Stimulated activated memory B cell treated with anti-CD40 and anti-IgM and Interleukin-4, amounts not matched to agents 10 μg/mL and 1 μg/mL and 100 μg/mL, for 72 hours (primary cell): Measurements from ENCODE around the gene C6orf58.
"Not testable (repeated sequence)": the region's sequence is repeated elsewhere in the genome, so short reads cannot be mapped to it uniquely, and the experiment has no call there.

ENCODE experiments used
- ATAC-seq: fragments of 150-1000 bp; cut with Tn5 transposase; 2 replicates; pipeline ENCODE4 v1.10.0; 2021
- H3K27ac Mint-ChIP-seq: one replicate; pipeline ENCODE4 v1.8.0; 2022; ENCODE audit warnings: mild to moderate bottlenecking, mixed read lengths
- H3K27me3 Mint-ChIP-seq: one replicate; pipeline ENCODE4 v1.8.0; 2022; ENCODE audit warnings: mixed read lengths
- H3K36me3 Mint-ChIP-seq: one replicate; pipeline ENCODE4 v1.8.0; 2022; ENCODE audit warnings: mixed read lengths
- H3K4me1 Mint-ChIP-seq: one replicate; pipeline ENCODE4 v1.8.0; 2022; ENCODE audit warnings: mixed read lengths
- H3K4me3 Mint-ChIP-seq: one replicate; pipeline ENCODE4 v1.8.0; 2022; ENCODE audit warnings: mild to moderate bottlenecking, moderate library complexity, mixed read lengths
- H3K9me3 Mint-ChIP-seq: one replicate; pipeline ENCODE4 v1.8.0; 2022; ENCODE audit warnings: mixed read lengths

C6orf58 gene

GRCh38 chr6:127581576-127581975, 4.6 kb downstream of the C6orf58 start:
- H3K4me1 Mint-ChIP-seq = no peaks in the 10 kb centered on the region
- no peak overlapping the region for H3K27ac Mint-ChIP-seq
- H3K4me3 Mint-ChIP-seq = no peak overlapping the region
- H3K27me3 Mint-ChIP-seq = no peaks in the 10 kb centered on the region
- no peak for ATAC-seq
- no peaks in the 10 kb centered on the region for H3K9me3 Mint-ChIP-seq
- no peaks in the 10 kb centered on the region for H3K36me3 Mint-ChIP-seq

GRCh38 chr6:127582777-127583462, 5.9 kb downstream of the C6orf58 start:
- no peaks in the 10 kb centered on the region for H3K36me3 Mint-ChIP-seq
- H3K4me3 Mint-ChIP-seq = no peak overlapping the region
- H3K9me3 Mint-ChIP-seq = no peaks in the 10 kb centered on the region
- no peak for ATAC-seq
- H3K4me1 Mint-ChIP-seq = no peaks in the 10 kb centered on the region
- H3K27ac Mint-ChIP-seq = no peak overlapping the region
- no peaks in the 10 kb centered on the region for H3K27me3 Mint-ChIP-seq

DNA sequence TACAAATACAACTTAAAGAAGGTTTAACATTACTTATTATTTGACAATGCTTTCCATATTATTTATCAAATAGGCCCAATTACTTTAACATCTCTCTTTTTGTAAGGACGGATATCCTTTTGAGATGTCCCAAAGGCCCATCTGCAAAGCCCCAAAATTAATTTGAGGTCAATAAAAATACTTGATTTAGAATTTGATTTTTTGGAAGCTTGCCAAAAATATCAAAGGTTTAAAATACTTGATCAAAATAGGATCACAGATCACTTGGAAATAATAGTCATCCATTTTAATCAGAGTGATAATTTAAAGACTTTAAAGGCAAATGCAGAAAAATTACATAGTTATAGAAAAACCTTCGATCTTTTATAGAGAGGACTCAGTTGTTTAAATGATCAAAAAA, 8.1 kb downstream of the C6orf58 start:
- Mint-ChIP-seq H3K9me3 (no peaks in the 10 kb centered on the region), H3K36me3 (no peaks in the 10 kb centered on the region), H3K27ac (no peak overlapping the region), H3K27me3 (no peaks in the 10 kb centered on the region), H3K4me1 (no peaks in the 10 kb centered on the region), H3K4me3 (no peak overlapping the region)
- ATAC-seq = no peak

- Mint-ChIP-seq H3K4me1 (no peaks in the 10 kb centered on the region), H3K36me3 (no peaks in the 10 kb centered on the region), H3K27me3 (no peaks in the 10 kb centered on the region), H3K9me3 (no peaks in the 10 kb centered on the region), H3K27ac (no peak overlapping the region), H3K4me3 (no peak overlapping the region)
- ATAC-seq = no peak
Observed at GRCh38 chr6:127586372-127586771, 9.4 kb downstream of the C6orf58 start.

DNA sequence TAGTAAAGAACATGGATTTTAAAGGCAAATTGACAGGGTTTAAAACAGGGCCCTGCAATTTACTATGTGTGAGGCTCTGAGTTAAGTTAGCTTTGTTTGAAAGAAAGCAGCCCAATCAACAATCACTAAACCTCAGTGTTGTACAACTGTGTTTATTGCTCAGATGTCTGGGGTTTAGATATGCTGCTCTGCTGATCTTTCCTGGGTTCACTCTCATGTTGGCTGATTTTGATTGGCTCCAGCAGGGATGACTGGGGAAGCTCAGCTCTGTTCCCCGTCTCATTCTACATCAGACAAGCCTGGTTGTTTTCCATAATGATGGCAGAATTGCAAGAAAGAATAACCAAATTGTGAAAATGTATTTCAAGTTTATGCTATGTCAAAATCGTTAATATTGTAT, 10.9 kb downstream of the C6orf58 start:
- Mint-ChIP-seq H3K4me1 (no peaks in the 10 kb centered on the region), H3K4me3 (no peak overlapping the region), H3K9me3 (no peaks in the 10 kb centered on the region), H3K27ac (no peak overlapping the region), H3K27me3 (no peaks in the 10 kb centered on the region), H3K36me3 (no peaks in the 10 kb centered on the region)
- ATAC-seq = no peak

DNA sequence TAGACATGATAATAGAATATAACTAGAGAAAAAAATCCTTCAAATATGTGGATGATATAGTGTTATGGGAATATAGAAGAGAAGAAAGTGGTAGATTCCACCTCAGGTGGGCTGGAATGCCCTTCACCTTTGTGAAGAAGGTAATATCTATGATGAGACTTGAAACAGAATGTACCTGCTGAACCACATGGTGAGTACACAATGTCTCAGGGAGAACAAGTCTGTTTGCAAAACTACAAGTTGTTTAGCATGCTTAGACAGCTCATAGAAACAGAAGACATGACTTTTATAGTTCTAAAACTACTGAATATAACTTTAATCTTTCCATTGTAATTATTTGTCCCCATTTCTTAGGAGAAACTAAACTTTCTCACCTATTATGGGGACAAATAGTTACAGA, 12.2 kb downstream of the C6orf58 start:
- no peaks in the 10 kb centered on the region for H3K9me3 Mint-ChIP-seq
- H3K36me3 Mint-ChIP-seq = no peaks in the 10 kb centered on the region
- ATAC-seq = no peak
- no peak overlapping the region for H3K4me3 Mint-ChIP-seq
- H3K4me1 Mint-ChIP-seq = no peaks in the 10 kb centered on the region
- no peaks in the 10 kb centered on the region for H3K27me3 Mint-ChIP-seq
- no peak overlapping the region for H3K27ac Mint-ChIP-seq

GRCh38 chr6:127590344-127590743, 13.4 kb downstream of the C6orf58 start:
- no peaks in the 10 kb centered on the region for H3K9me3 Mint-ChIP-seq
- no peaks in the 10 kb centered on the region for H3K4me1 Mint-ChIP-seq
- H3K27me3 Mint-ChIP-seq = no peaks in the 10 kb centered on the region
- no peak for ATAC-seq
- no peak overlapping the region for H3K4me3 Mint-ChIP-seq
- no peak overlapping the region for H3K27ac Mint-ChIP-seq
- H3K36me3 Mint-ChIP-seq = no peaks in the 10 kb centered on the region

- H3K4me3 Mint-ChIP-seq = no peak overlapping the region
- no peak for ATAC-seq
- no peaks in the 10 kb centered on the region for H3K4me1 Mint-ChIP-seq
- H3K27ac Mint-ChIP-seq = no peak overlapping the region
- H3K36me3 Mint-ChIP-seq = no peaks in the 10 kb centered on the region
- no peaks in the 10 kb centered on the region for H3K27me3 Mint-ChIP-seq
- H3K9me3 Mint-ChIP-seq = no peaks in the 10 kb centered on the region
Observed at GRCh38 chr6:127592964-127593363, 16.0 kb downstream of the C6orf58 start.

GRCh38 chr6:127593456-127593855, 16.5 kb downstream of the C6orf58 start:
- H3K4me1 Mint-ChIP-seq, H3K27me3 Mint-ChIP-seq, H3K27ac Mint-ChIP-seq, ATAC-seq, H3K36me3 Mint-ChIP-seq, H3K4me3 Mint-ChIP-seq, H3K9me3 Mint-ChIP-seq: not testable (repeated sequence)

GRCh38 chr6:127606131-127606562, 29.2 kb downstream of the C6orf58 start:
- no peak for ATAC-seq
- H3K27me3 Mint-ChIP-seq = no peaks in the 10 kb centered on the region
- H3K27ac Mint-ChIP-seq = no peak overlapping the region
- H3K9me3 Mint-ChIP-seq = no peaks in the 10 kb centered on the region
- H3K4me3 Mint-ChIP-seq = no peak overlapping the region
- H3K4me1 Mint-ChIP-seq = no peaks in the 10 kb centered on the region
- H3K36me3 Mint-ChIP-seq = no peaks in the 10 kb centered on the region

DNA sequence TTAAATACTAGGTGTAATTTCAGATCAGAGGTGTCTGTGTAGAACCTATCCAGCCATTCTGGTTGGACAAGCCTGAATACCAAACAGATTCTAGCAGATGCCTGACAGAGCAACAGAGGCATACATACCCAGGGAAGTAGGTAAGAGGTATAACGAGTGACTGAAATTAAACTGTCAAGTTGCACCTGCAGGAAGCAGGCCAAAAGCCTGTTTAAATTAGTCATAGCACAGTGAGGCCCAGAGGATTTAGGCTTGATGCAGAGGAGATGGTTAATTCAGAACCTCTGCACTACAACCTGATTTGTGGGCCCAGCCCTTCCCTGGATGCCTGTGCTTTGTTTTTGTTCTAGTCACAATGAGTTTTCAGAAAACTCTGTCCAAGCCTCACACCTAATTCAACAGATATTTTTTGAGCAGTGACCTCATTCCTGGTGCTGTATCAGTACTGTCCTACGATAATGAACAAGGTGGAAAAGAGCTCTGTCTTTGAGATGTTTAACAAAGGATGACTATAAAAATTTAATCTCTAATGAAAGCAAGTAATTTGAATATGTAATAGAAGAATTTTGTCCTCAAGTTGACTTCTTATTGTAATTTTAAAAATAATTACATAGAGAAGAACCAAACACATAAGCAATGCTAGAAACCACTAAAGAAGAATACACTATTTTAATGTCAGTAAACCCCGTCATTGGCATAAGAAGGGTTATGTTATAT, 31.7 kb downstream of the C6orf58 start:
- no peaks in the 10 kb centered on the region for H3K27me3 Mint-ChIP-seq
- no peak overlapping the region for H3K27ac Mint-ChIP-seq
- H3K36me3 Mint-ChIP-seq = no peaks in the 10 kb centered on the region
- H3K9me3 Mint-ChIP-seq = no peaks in the 10 kb centered on the region
- no peak overlapping the region for H3K4me3 Mint-ChIP-seq
- peak; percentile 20 for ATAC-seq
- H3K4me1 Mint-ChIP-seq = no peaks in the 10 kb centered on the region

- no peaks in the 10 kb centered on the region for H3K9me3 Mint-ChIP-seq
- no peak overlapping the region for H3K4me3 Mint-ChIP-seq
- no peak for ATAC-seq
- no peaks in the 10 kb centered on the region for H3K27me3 Mint-ChIP-seq
- H3K27ac Mint-ChIP-seq = no peak overlapping the region
- no peaks in the 10 kb centered on the region for H3K4me1 Mint-ChIP-seq
- H3K36me3 Mint-ChIP-seq = no peaks in the 10 kb centered on the region
Observed at GRCh38 chr6:127618729-127619128, 41.8 kb downstream of the C6orf58 start.

DNA sequence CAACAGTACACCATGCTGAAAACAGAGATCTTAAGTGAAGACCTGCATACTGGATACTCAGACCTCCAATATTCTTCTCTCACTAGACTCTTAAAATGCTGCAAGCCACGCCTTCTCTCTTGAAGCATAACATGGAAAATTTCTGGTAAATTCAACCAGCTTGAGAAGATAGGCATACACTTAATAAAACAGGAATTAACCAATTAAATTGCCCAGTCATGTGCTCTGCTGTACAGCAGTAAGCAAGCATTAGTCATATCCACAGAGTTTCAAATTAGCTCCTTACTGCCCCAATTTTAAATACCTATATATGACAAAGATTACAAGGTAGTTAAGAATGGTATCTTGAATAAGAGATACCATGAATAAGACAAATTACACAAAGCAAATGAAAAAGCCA, 53.8 kb downstream of the C6orf58 start:
- Mint-ChIP-seq H3K9me3 (no peaks in the 10 kb centered on the region), H3K4me3 (no peak overlapping the region), H3K27me3 (peaks cover 7% of the 10 kb centered on the region), H3K4me1 (no peaks in the 10 kb centered on the region), H3K36me3 (no peaks in the 10 kb centered on the region), H3K27ac (no peak overlapping the region)
- ATAC-seq = no peak

DNA sequence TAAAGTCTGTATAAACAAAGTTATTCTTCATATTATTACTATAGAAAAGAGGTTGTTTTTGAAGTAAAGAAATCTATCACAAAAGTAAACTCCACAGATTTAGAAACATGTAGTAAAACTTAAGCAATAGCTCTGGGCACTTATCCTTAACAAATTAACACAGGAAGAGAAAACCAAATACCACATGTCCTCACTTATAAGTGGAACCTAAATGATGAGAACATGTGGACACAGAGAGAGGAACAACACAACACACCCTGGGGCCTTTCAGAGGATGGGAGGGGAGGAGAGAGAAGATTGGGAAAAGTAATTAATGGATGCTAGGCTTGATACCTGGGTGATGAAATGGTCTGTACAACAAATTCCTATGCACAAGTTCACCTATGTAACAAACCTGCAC, 57.2 kb downstream of the C6orf58 start:
- H3K27ac Mint-ChIP-seq = no peak overlapping the region
- no peak overlapping the region for H3K4me3 Mint-ChIP-seq
- no peaks in the 10 kb centered on the region for H3K4me1 Mint-ChIP-seq
- H3K36me3 Mint-ChIP-seq = no peaks in the 10 kb centered on the region
- H3K27me3 Mint-ChIP-seq = peaks cover 7% of the 10 kb centered on the region
- no peaks in the 10 kb centered on the region for H3K9me3 Mint-ChIP-seq
- ATAC-seq = no peak

DNA sequence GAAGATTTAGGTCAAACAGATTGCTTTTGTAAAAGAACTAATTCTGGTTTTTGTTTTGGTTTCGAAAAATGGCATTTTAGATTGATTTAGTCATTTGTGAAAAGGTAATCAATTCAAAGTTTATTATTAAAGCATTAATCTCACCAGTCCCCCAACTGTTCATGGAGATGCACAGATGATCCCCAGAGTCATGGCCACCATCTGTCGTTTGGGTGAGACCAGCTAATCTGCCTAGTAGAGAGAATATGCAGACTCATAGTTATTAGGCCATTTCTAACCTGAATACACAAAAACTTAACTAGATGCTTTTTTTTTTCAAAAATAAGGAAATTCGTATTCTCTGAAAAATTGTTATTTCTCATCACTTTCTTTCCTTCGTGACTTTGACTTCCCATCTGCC, 58.1 kb downstream of the C6orf58 start:
- no peak for ATAC-seq
- Mint-ChIP-seq H3K4me3 (no peak overlapping the region), H3K9me3 (no peaks in the 10 kb centered on the region), H3K4me1 (no peaks in the 10 kb centered on the region), H3K27me3 (peaks cover 7% of the 10 kb centered on the region), H3K27ac (no peak overlapping the region), H3K36me3 (no peaks in the 10 kb centered on the region)

- ATAC-seq = no peak
- Mint-ChIP-seq H3K4me1 (no peaks in the 10 kb centered on the region), H3K9me3 (no peaks in the 10 kb centered on the region), H3K36me3 (no peaks in the 10 kb centered on the region), H3K4me3 (no peak overlapping the region), H3K27me3 (peaks cover 10% of the 10 kb centered on the region), H3K27ac (no peak overlapping the region)
Observed at GRCh38 chr6:127637830-127638409, 60.9 kb downstream of the C6orf58 start.
